Nephron (organoid): ENCODE data around the gene TMEM120B.

Experiments
- H3K27ac Mint-ChIP-seq, 3 experiments: 2 replicates each; pipeline ENCODE4 v1.8.0; 2020; ENCODE audit warnings: mixed read lengths in 3 of 3, mild to moderate bottlenecking in 2 of 3, moderate library complexity in 1 of 3
- H3K27me3 Mint-ChIP-seq: 2 replicates; pipeline ENCODE4 v1.8.0; 2021; ENCODE audit warnings: low read depth, mild to moderate bottlenecking, moderate library complexity, mixed read lengths
- H3K36me3 Mint-ChIP-seq: 2 replicates; pipeline ENCODE4 v1.8.0; 2020; ENCODE audit warnings: low read depth, mixed read lengths
- H3K4me1 Mint-ChIP-seq: 2 replicates; pipeline ENCODE4 v1.8.0; 2020; ENCODE audit warnings: mixed read lengths
- H3K4me3 Mint-ChIP-seq, 3 experiments: 2 replicates each; pipeline ENCODE4 v1.8.0; 2020; ENCODE audit warnings: mild to moderate bottlenecking in 3 of 3, mixed read lengths in 3 of 3, moderate library complexity in 2 of 3
- H3K9me3 Mint-ChIP-seq: 2 replicates; pipeline ENCODE4 v1.8.0; 2020; ENCODE audit warnings: mixed read lengths
- CTCF ChIP-seq, 3 experiments: fragments of 200-600 bp; sonication (generic); IDR thresholded peaks; one replicate each; pipeline ENCODE4 v1.5.0; 2021; ENCODE audit warnings: antibody characterized with exemption in 3 of 3; ENCODE audit not compliant: unreplicated experiment in 3 of 3

The TMEM120B gene

GRCh38 chr12:121808623-121809022 lies 96.1 kb downstream of the TMEM120B start:
- no peak for TF ChIP-seq CTCF (IDR thresholded peaks at IDR 0.05; ENCODE audit: unreplicated experiment in 3 of 3)
- H3K36me3 Mint-ChIP-seq, result peaks cover 27% of the 10 kb centered on the region
- H3K4me3 Mint-ChIP-seq, result peak overlapping the region; percentile 25 to 44 (median 34)
- H3K27me3 Mint-ChIP-seq, result no peaks in the 10 kb centered on the region
- no peaks in the 10 kb centered on the region for H3K9me3 Mint-ChIP-seq
- peaks cover 39% of the 10 kb centered on the region for H3K4me1 Mint-ChIP-seq
- H3K27ac Mint-ChIP-seq, result no peak overlapping the region

- Mint-ChIP-seq H3K9me3 (no peaks in the 10 kb centered on the region), H3K4me3 (peak overlapping the region; percentile 27 to 48 (median 42)), H3K36me3 (peaks cover 29% of the 10 kb centered on the region), H3K4me1 (peaks cover 42% of the 10 kb centered on the region), H3K27me3 (no peaks in the 10 kb centered on the region), H3K27ac (no peak overlapping the region)
- TF ChIP-seq CTCF (IDR thresholded peaks at IDR 0.05; ENCODE audit: unreplicated experiment in 3 of 3), result no peak
Observed at GRCh38 chr12:121809712-121810116, 97.2 kb downstream of the TMEM120B start.

- no peak overlapping the region for H3K27ac Mint-ChIP-seq
- peaks cover 42% of the 10 kb centered on the region for H3K4me1 Mint-ChIP-seq
- H3K4me3 Mint-ChIP-seq, result peak overlapping the region in 1 of 3 experiments; percentile 79
- no peaks in the 10 kb centered on the region for H3K9me3 Mint-ChIP-seq
- TF ChIP-seq CTCF (IDR thresholded peaks at IDR 0.05; ENCODE audit: unreplicated experiment in 3 of 3), result no peak
- no peaks in the 10 kb centered on the region for H3K27me3 Mint-ChIP-seq
- peaks cover 30% of the 10 kb centered on the region for H3K36me3 Mint-ChIP-seq
Observed at GRCh38 chr12:121810234-121810817, 97.8 kb downstream of the TMEM120B start.

- peaks cover 32% of the 10 kb centered on the region for H3K36me3 Mint-ChIP-seq
- no peak for TF ChIP-seq CTCF (IDR thresholded peaks at IDR 0.05; ENCODE audit: unreplicated experiment in 3 of 3)
- H3K9me3 Mint-ChIP-seq, result no peaks in the 10 kb centered on the region
- H3K4me3 Mint-ChIP-seq, result peak overlapping the region; percentile 75 to 86 (median 79)
- peak overlapping the region; percentile 23 to 62 (median 51) for H3K27ac Mint-ChIP-seq
- H3K4me1 Mint-ChIP-seq, result peaks cover 38% of the 10 kb centered on the region
- no peaks in the 10 kb centered on the region for H3K27me3 Mint-ChIP-seq
Observed at GRCh38 chr12:121810833-121811433, 98.4 kb downstream of the TMEM120B start.

GRCh38 chr12:121811434-121812319 lies 99.1 kb downstream of the TMEM120B start:
- Mint-ChIP-seq H3K9me3 (no peaks in the 10 kb centered on the region), H3K27me3 (no peaks in the 10 kb centered on the region)

More at GRCh38 chr12:121811434-121812319, 99.1 kb downstream of the TMEM120B start:
- peaks cover 35% of the 10 kb centered on the region for H3K36me3 Mint-ChIP-seq
- H3K27ac Mint-ChIP-seq, result peak overlapping the region in 1 of 3 experiments; percentile 23
- peak; percentile 99 to 100 (median 100) for TF ChIP-seq CTCF (IDR thresholded peaks at IDR 0.05; ENCODE audit: unreplicated experiment in 3 of 3)
- peaks cover 31% of the 10 kb centered on the region for H3K4me1 Mint-ChIP-seq
- peak overlapping the region; percentile 86 to 89 (median 87) for H3K4me3 Mint-ChIP-seq
